Common myeloid progenitor, CD34-positive (primary cell): ENCODE data around the gene ISOC2.
A peak's percentile ranks its signal among the peaks of the same experiment; 100 is the strongest.
"Not testable (repeated sequence)": the region's sequence is repeated elsewhere in the genome, so short reads cannot be mapped to it uniquely, and the experiment has no call there.

Source experiments
- CTCF ChIA-PET: fragments of 350-600 bp; sonication (Branson Sonifier 250); formaldehyde crosslinking; loops from one replicate; lab custom pipeline; 2021; ENCODE audit warnings: antibody characterized with exemption; lab: Charles Lee
- POLR2A ChIA-PET: fragments of 350-600 bp; sonication (Branson Sonifier 250); formaldehyde crosslinking; loops from one replicate; lab custom pipeline; 2021; ENCODE audit warnings: antibody characterized with exemption; lab: Charles Lee
- DNase-seq, 3 donors: peaks; one replicate each; pipeline versions ENCODE4 v3.0.0 to v3.0.0-alpha.2; 2013
- H3K27ac ChIP-seq, 2 experiments: 1 replicate in 1 of 2; 2 replicates in 1 of 2; pipeline ENCODE4 v1.7.0; 2013; ENCODE audit warnings: inconsistent platforms in 2 of 2, low read length in 2 of 2, mild to moderate bottlenecking in 2 of 2, low read depth in 1 of 2, moderate library complexity in 1 of 2; ENCODE audit not compliant: severe bottlenecking in 2 of 2, insufficient read depth in 1 of 2, poor library complexity in 1 of 2
- H3K27me3 ChIP-seq, 5 experiments: replicated peaks in 2 of 5; 1 replicate in 3 of 5; 2 replicates in 2 of 5; pipeline versions ENCODE4 v1.6.1 to v1.7.0; 2013; ENCODE audit warnings: low read length in 4 of 5, mild to moderate bottlenecking in 2 of 5, moderate library complexity in 2 of 5, inconsistent platforms in 1 of 5; ENCODE audit not compliant: insufficient read depth in 5 of 5, control insufficient read depth in 4 of 5
- H3K36me3 ChIP-seq, 4 experiments: 1 replicate in 2 of 4; 2 replicates in 2 of 4; pipeline versions ENCODE4 v1.6.1 to v1.7.0; 2013; ENCODE audit warnings: low read length in 3 of 4, control low read depth in 1 of 4, mild to moderate bottlenecking in 1 of 4; ENCODE audit not compliant: control insufficient read depth in 4 of 4, insufficient read depth in 4 of 4
- H3K4me1 ChIP-seq, 4 experiments: 1 replicate in 3 of 4; 2 replicates in 1 of 4; pipeline versions ENCODE4 v1.6.1 to v1.7.1; 2013; ENCODE audit warnings: low read length in 3 of 4, mild to moderate bottlenecking in 3 of 4, control low read depth in 1 of 4, inconsistent platforms in 1 of 4, moderate library complexity in 1 of 4; ENCODE audit not compliant: control insufficient read depth in 4 of 4, insufficient read depth in 4 of 4; ENCODE audit errors: control extremely low read depth in 1 of 4
- H3K4me3 ChIP-seq, 7 experiments: 1 replicate in 4 of 7; 2 replicates in 3 of 7; pipeline versions ENCODE4 v1.5.1 to v1.7.0; 2013; ENCODE audit warnings: mild to moderate bottlenecking in 7 of 7, low read length in 6 of 7, moderate library complexity in 6 of 7, inconsistent platforms in 2 of 7, low read depth in 2 of 7, control low read depth in 1 of 7; ENCODE audit not compliant: insufficient read depth in 4 of 7, control insufficient read depth in 1 of 7; ENCODE audit errors: extremely low read depth in 1 of 7
- H3K9me3 ChIP-seq, 5 experiments: 1 replicate in 4 of 5; 2 replicates in 1 of 5; pipeline versions ENCODE4 v1.6.1 to v1.7.1; 2013; ENCODE audit warnings: low read length in 4 of 5, mild to moderate bottlenecking in 2 of 5, inconsistent platforms in 1 of 5, low read depth in 1 of 5, moderate library complexity in 1 of 5; ENCODE audit not compliant: control insufficient read depth in 4 of 5, insufficient read depth in 2 of 5; ENCODE audit errors: control extremely low read depth in 1 of 5
- WGBS: methylation state at CpG from one replicate; pipeline ENCODE4 v1.1.5; 2013; ENCODE audit not compliant: insufficient coverage; 5-methylcytosine and 5-hydroxymethylcytosine counted together

ISOC2 gene

DNA sequence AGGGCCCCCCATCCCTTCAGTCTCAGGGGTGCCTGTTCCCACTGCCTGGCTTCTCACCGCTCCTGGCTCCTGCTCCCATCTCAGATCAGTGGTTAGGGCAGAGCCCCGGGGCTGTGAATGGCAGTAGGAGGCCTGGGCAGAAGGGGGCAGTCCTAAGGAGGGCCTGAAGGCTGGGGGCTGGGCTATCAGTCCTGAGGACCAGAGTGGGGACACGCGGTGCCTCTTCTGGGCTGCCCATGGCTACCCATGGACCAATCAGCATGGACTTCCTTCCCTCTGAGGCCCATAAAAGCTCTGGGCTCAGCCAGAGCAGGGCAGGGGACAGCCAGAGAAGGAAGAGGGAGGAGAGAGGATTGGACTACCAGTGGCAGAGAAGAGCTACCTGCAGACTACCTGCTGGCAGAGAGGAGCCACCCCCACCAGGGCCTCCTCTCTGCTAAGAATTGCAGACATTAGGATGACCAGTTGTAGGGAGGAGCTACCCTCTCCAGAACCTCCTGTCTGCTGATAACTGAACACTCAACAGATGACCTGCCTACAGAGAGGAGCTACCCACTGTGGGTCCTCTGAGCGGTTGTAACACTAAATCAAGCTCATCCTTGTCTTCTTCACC is 41.7 kb downstream of the ISOC2 start:
- H3K36me3 ChIP-seq = no peaks in the 10 kb centered on the region
- no peak overlapping the region for H3K4me3 ChIP-seq
- WGBS = 86% methylated on average over 4 of the region's 5 CpGs
- DNase-seq = no peak
- no peak overlapping the region for H3K27ac ChIP-seq
- peaks cover 0 to 4% (median 0%) of the 10 kb centered on the region in 5 experiments for H3K9me3 ChIP-seq
- H3K27me3 ChIP-seq = no peaks in the 10 kb centered on the region
- ChIA-PET CTCF (interaction anchor here (0.7 to 3.5 kb wide), 9 partner anchors 10 to 279 kb away, joined by 3 to 21 read pairs (median 3); partner anchors contain the start of gene KMT5C), POLR2A (no interaction called here)
- peaks cover 6 to 40% (median 31%) of the 10 kb centered on the region in 4 experiments for H3K4me1 ChIP-seq

DNA sequence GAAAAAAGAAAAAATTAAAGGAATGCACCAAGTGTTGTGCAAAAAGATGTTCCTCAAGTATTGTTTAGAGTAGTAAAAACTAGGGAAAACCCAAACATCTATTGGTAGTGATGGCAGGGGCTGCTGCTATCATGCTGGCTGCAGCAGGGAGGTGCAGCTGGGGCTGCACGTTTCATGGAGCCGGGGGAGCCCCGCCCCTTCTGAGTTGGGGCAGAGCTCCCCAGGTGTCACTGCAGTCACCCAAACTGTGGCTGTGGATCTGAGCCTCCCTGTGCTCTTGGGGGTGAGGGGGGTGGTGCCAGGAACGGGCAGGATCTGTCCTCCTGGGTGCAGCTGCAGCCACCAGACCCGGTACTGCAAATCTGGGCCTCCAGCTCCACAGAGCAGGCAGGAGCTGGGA is 42.3 kb downstream of the ISOC2 start:
- POLR2A ChIA-PET = interaction anchor here (1.2 kb wide), 1 partner anchor 11 kb away, joined by 4 read pairs; the partner anchor contains the start of gene UBE2S
- Histone ChIP-seq H3K36me3 (no peaks in the 10 kb centered on the region), H3K9me3 (peaks cover 0 to 4% (median 0%) of the 10 kb centered on the region in 5 experiments), H3K4me1 (peaks cover 6 to 40% (median 31%) of the 10 kb centered on the region in 4 experiments), H3K27ac (no peak overlapping the region), H3K4me3 (no peak overlapping the region), H3K27me3 (no peaks in the 10 kb centered on the region)
- no peak for DNase-seq
- CTCF ChIA-PET = interaction anchor here (1.0 to 3.5 kb wide), 11 partner anchors 9 to 126 kb away, joined by 3 to 21 read pairs (median 6); partner anchors contain the start of gene KMT5C
- 100% methylated on average over 1 of the region's 5 CpGs for WGBS

DNA sequence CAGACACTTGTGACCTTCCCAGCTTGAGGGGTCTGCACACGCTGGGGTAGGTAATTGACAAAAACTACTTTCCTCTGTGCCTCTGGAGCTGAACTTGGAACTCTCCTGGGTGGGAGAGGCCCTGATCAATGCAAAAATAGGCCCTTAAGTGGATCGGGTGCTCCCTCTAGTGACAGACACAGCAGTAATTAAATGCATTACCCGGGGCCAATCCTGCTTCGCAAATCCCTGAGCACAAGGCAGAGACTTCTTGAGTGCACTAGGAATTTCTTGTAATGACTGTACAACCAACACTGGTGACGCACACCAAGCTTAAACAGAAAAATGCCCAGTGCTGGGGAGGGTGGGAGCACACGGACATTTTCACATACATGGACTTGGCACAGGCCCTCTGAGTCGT is 43.3 kb downstream of the ISOC2 start:
- H3K4me3 ChIP-seq = no peak overlapping the region
- no peak overlapping the region for H3K27ac ChIP-seq
- 31% methylated on average over 6 of the region's 7 CpGs for WGBS
- peak; percentile 78 to 86 (median 82) for DNase-seq
- peaks cover 6 to 40% (median 31%) of the 10 kb centered on the region in 4 experiments for H3K4me1 ChIP-seq
- H3K36me3 ChIP-seq = no peaks in the 10 kb centered on the region
- no peaks in the 10 kb centered on the region for H3K27me3 ChIP-seq
- ChIA-PET CTCF (interaction anchor here (0.8 to 3.5 kb wide), 22 partner anchors 8 to 284 kb away, joined by 3 to 21 read pairs (median 4); partner anchors contain the start of genes TMEM150B and TMEM238), POLR2A (interaction anchor here (0.5 to 1.2 kb wide), 2 partner anchors 10 to 354 kb away, joined by 4 to 6 read pairs; partner anchors contain the start of gene UBE2S)
- peaks cover 0 to 4% (median 0%) of the 10 kb centered on the region in 5 experiments for H3K9me3 ChIP-seq

DNA sequence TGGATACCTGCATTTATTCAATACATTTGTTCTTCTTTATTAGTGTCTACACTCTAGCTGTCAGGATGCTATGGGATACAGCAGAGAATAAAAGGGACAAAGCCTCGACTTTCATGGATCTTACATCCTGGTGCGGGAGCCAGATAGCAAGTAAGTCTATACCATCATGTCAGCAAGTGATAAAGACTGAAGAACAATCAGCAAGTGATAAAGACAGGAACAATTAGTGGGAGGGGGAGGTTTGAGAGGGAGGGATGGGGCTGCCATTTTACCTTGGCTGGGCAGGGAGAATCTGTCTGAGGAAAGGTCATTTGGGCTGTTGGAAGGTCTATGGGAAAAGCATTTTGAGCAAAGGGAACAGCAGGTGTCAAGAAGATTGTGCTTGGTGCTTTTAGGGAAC is 51.3 kb downstream of the ISOC2 start:
- Histone ChIP-seq H3K9me3 (peaks cover 0 to 6% (median 2%) of the 10 kb centered on the region in 5 experiments), H3K36me3 (peaks cover 0 to 16% (median 10%) of the 10 kb centered on the region in 4 experiments), H3K27ac (no peak overlapping the region), H3K4me3 (no peak overlapping the region), H3K4me1 (peaks cover 5 to 24% (median 22%) of the 10 kb centered on the region in 4 experiments), H3K27me3 (no peaks in the 10 kb centered on the region)
- ChIA-PET POLR2A (no interaction called here), CTCF (interaction anchor here (0.6 to 2.7 kb wide), 3 partner anchors 9 to 321 kb away, joined by 3 to 11 read pairs (median 7); no protein-coding TSS in a partner anchor)
- no peak for DNase-seq
- WGBS = no CpG with 5 or more reads among the region's 2 CpGs

DNA sequence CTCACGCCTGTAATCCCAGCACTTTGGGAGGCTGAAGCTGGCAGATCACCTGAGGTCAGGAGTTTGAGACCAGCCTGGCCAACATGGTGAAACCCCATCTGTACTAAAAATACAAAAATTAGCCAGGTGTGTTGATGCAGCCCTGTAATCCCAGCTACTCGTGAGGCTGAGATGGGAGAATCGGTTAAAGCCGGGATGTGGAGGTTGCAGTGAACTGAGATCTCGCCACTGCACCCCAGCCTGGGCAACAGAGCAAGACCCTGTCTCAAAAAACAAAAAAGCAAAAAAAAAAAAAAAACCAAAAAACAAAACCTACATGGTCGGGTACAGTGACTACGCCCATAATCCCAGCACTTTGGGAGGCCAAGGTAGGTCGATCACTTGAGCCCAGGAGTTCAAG is 52.3 kb downstream of the ISOC2 start:
- Histone ChIP-seq H3K4me1 (peaks cover 5 to 24% (median 22%) of the 10 kb centered on the region in 4 experiments), H3K36me3 (peaks cover 0 to 22% (median 15%) of the 10 kb centered on the region in 4 experiments)
- POLR2A ChIA-PET = interaction anchor here (1.5 kb wide), 1 partner anchor 45 kb away, joined by 3 read pairs; no protein-coding TSS in a partner anchor
- not testable (repeated sequence) for H3K9me3 ChIP-seq, H3K4me3 ChIP-seq, DNase-seq, H3K27me3 ChIP-seq, H3K27ac ChIP-seq
- CTCF ChIA-PET = interaction anchor here (0.6 to 2.7 kb wide), 5 partner anchors 10 to 117 kb away, joined by 3 to 11 read pairs (median 4); no protein-coding TSS in a partner anchor
- WGBS = 75% methylated on average over 4 of the region's 8 CpGs

DNA sequence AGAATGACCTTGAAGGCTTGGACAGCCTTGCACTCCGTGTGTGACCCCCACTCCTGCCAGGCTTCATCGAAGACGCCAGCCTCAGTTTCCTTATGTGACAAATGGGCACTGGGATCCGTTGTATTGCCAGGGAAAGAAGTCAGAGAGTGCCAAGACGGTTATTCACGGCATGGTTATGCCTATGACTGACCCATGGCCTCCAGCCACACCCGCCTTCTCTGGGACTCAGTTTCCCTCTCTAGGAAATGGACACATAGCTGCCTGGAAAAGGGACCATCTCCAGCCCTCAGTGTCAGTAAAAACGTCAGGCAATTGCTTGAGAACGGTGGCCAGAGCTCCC is 52.9 kb downstream of the ISOC2 start:
- CTCF ChIA-PET = interaction anchor here (1.2 to 2.7 kb wide), 4 partner anchors 11 to 116 kb away, joined by 3 to 11 read pairs (median 5); no protein-coding TSS in a partner anchor
- POLR2A ChIA-PET = interaction anchor here (1.2 to 1.6 kb wide), 3 partner anchors 45 to 149 kb away, joined by 3 to 8 read pairs (median 8); partner anchors contain the start of genes ISOC2 and PPP6R1

More for the DNA sequence above, 52.9 kb downstream of the ISOC2 start:
- Histone ChIP-seq H3K9me3 (peaks cover 0 to 6% (median 2%) of the 10 kb centered on the region in 5 experiments), H3K27me3 (no peaks in the 10 kb centered on the region), H3K27ac (peak overlapping the region; percentile 65 to 85), H3K36me3 (peaks cover 2 to 26% (median 18%) of the 10 kb centered on the region in 4 experiments), H3K4me3 (peak overlapping the region in 5 of 7 experiments; percentile 55 to 78 (median 57)), H3K4me1 (peaks cover 5 to 24% (median 22%) of the 10 kb centered on the region in 4 experiments)
- DNase-seq = no peak
- 71% methylated on average over 9 of the region's 9 CpGs for WGBS
